ENCODE measurements around the gene TOX2. TPM values are rescaled to one million over a fixed set of nuclear protein-coding genes. Genes with fewer than 3 reads are reported as not detected.

Gene TOX2, protein sequence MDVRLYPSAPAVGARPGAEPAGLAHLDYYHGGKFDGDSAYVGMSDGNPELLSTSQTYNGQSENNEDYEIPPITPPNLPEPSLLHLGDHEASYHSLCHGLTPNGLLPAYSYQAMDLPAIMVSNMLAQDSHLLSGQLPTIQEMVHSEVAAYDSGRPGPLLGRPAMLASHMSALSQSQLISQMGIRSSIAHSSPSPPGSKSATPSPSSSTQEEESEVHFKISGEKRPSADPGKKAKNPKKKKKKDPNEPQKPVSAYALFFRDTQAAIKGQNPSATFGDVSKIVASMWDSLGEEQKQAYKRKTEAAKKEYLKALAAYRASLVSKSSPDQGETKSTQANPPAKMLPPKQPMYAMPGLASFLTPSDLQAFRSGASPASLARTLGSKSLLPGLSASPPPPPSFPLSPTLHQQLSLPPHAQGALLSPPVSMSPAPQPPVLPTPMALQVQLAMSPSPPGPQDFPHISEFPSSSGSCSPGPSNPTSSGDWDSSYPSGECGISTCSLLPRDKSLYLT
- total RNA-seq = 1 to 10 TPM in 2 of 4 donors, under 1 TPM in 2; 0.40 to 3.0 (median 1.6) TPM

DNA sequence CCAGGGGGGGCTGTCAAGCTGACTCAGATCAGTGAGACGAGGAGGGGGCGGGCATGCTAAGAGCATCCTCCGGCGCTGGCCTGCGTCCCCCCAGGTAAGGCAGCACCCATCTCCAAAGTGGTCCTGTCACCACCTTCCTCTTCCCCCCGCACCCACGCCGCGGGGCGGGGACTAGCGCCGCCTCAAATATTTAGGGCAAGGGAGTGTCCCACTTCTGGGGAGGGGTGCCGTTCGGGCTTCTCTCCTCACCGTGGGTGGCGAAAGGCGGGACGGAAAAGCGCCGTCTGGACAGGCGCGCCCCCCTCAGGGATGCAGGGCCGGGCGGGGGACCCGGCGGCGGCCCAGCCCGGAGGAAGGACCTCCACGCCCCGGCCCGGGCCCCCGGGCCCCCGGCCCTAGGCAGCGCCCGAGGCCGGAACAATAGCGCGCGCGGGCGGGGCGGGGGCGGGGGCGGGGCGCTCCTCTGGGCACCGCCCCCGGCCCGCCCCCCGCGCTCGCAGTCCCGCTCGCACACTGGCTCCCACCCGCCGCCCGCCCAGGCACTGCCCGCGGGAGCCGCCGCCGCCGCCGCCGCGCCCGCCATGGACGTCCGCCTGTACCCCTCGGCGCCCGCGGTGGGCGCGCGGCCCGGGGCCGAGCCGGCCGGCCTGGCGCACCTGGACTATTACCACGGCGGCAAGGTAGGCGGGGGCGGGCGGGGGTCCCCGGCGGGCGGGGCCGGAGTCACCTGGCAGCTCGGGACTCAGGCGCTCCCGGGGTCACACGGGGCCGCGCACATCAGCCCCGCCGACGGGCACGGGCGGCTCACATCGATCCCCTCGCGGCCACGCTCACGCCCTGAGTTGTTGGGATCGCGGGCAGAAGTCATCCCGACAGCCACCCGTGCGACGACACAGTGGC lies at the start of gene TOX2:
TSS of gene TOX2 (plus strand) at position 542 of the 900 bp plus-strand sequence. CDS start at position 582, 40 bp downstream.
- peaks cover 15% of the 10 kb centered on the region for H3K4me1 ChIP-seq
- no peak within 1 kb of the TSS for H3K27ac ChIP-seq
- H3K9me3 ChIP-seq = no peaks in the 10 kb centered on the region
- H3K4me3 ChIP-seq = peak within 1 kb of the TSS; percentile 52
- no peaks in the 10 kb centered on the region for H3K36me3 ChIP-seq
- 5% methylated on average over 4 of the region's 111 CpGs for WGBS
- no peak for DNase-seq (ENCODE audit: low spot score in 2 of 2)
- H3K27me3 ChIP-seq = peaks cover 45% of the 10 kb centered on the region
- TF ChIP-seq POLR2A (IDR thresholded peaks at IDR 0.05) = no peak
- TF ChIP-seq EP300 (IDR thresholded peaks at IDR 0.05) = no peak
- TF ChIP-seq, protein P1, sequence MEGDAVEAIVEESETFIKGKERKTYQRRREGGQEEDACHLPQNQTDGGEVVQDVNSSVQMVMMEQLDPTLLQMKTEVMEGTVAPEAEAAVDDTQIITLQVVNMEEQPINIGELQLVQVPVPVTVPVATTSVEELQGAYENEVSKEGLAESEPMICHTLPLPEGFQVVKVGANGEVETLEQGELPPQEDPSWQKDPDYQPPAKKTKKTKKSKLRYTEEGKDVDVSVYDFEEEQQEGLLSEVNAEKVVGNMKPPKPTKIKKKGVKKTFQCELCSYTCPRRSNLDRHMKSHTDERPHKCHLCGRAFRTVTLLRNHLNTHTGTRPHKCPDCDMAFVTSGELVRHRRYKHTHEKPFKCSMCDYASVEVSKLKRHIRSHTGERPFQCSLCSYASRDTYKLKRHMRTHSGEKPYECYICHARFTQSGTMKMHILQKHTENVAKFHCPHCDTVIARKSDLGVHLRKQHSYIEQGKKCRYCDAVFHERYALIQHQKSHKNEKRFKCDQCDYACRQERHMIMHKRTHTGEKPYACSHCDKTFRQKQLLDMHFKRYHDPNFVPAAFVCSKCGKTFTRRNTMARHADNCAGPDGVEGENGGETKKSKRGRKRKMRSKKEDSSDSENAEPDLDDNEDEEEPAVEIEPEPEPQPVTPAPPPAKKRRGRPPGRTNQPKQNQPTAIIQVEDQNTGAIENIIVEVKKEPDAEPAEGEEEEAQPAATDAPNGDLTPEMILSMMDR (IDR thresholded peaks at IDR 0.05) = no peak
- no peak for TF ChIP-seq POLR2AphosphoS5 (IDR thresholded peaks at IDR 0.05)

DNA sequence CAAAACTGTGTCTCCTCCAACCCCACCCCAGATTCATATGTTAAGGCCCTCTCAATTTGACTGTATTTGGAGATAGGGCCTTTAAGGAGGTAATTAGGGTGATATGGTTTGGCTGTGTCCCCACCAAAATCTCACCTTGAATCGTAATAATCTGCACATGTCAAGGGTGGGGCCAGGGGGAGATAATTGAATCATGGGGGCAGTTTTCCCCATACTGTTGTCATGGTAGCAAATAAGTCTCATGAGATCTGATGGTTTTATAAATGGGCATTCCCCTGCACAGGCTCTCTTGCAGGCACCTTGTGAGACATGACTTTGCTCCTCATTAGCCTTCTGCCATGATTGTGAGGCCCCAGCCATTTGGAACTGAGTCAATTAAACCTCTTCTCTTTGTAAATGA lies 46.6 kb upstream of the TOX2 start:
- Histone ChIP-seq H3K36me3 (no peaks in the 10 kb centered on the region), H3K27ac (no peak overlapping the region), H3K4me3 (no peak overlapping the region), H3K9me3 (no peaks in the 10 kb centered on the region), H3K4me1 (peaks cover 6% of the 10 kb centered on the region), H3K27me3 (no peaks in the 10 kb centered on the region)
- no peak for DNase-seq (ENCODE audit: low spot score in 2 of 2)
- WGBS = 94% methylated on average over 1 of the region's 1 CpG
- TF ChIP-seq, protein P1 (IDR thresholded peaks at IDR 0.05) = no peak
- TF ChIP-seq POLR2AphosphoS5 (IDR thresholded peaks at IDR 0.05) (no peak), POLR2A (IDR thresholded peaks at IDR 0.05) (no peak), EP300 (IDR thresholded peaks at IDR 0.05) (no peak)

DNA sequence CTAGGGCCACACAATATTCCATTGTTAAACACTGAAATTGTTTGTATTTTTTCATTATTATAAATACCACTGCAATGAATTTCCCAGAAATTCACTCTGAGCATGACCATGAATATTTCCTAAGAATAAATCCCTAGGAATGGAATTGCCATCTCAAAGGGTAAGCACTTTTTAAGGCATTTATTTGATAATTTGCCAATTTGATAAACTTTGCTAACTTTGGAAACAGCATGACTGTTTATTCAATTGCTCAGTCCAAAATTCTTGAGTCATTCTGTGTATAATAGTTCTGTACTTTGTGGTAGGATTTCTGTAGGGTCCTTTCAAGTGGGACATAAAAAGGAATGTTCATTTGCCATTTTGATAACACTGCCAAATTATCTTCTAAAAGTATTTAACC lies 44.2 kb upstream of the TOX2 start:
- Histone ChIP-seq H3K27me3 (no peaks in the 10 kb centered on the region), H3K36me3 (no peaks in the 10 kb centered on the region), H3K9me3 (no peaks in the 10 kb centered on the region), H3K4me1 (no peaks in the 10 kb centered on the region), H3K4me3 (no peak overlapping the region), H3K27ac (no peak overlapping the region)
- no peak for DNase-seq (ENCODE audit: low spot score in 2 of 2)
- TF ChIP-seq EP300 (IDR thresholded peaks at IDR 0.05) (no peak), POLR2A (IDR thresholded peaks at IDR 0.05) (no peak), POLR2AphosphoS5 (IDR thresholded peaks at IDR 0.05) (no peak)
- TF ChIP-seq, protein P1 (IDR thresholded peaks at IDR 0.05) = no peak

DNA sequence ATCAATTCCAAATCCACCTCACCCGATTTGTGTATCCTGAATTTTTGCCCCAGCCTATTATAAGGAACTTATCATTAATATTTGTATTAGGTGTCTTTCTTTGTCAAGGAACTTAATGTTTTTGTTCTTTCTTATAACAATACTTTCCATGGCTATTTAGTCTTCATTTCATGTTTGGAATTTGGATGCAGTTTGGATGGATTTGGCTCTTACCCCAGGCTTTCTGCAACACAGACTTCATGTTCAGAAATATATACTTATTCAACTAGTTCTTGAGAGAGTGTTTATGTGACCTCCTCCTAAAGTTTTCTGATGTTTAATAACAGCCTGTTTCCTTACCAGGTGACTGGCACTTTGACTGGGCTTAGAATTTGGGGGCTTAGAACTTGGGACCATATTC lies 35.9 kb upstream of the TOX2 start:
- Histone ChIP-seq H3K36me3 (no peaks in the 10 kb centered on the region), H3K27ac (no peak overlapping the region), H3K27me3 (no peaks in the 10 kb centered on the region), H3K9me3 (no peaks in the 10 kb centered on the region), H3K4me1 (no peaks in the 10 kb centered on the region), H3K4me3 (no peak overlapping the region)
- 89% methylated on average over 1 of the region's 1 CpG for WGBS
- no peak for DNase-seq (ENCODE audit: low spot score in 2 of 2)
- TF ChIP-seq, protein P1 (IDR thresholded peaks at IDR 0.05) = no peak
- TF ChIP-seq EP300 (IDR thresholded peaks at IDR 0.05) = no peak
- TF ChIP-seq POLR2A (IDR thresholded peaks at IDR 0.05) = no peak
- no peak for TF ChIP-seq POLR2AphosphoS5 (IDR thresholded peaks at IDR 0.05)
